Measurements from ENCODE around the gene MGLL.

MGLL gene

DNA sequence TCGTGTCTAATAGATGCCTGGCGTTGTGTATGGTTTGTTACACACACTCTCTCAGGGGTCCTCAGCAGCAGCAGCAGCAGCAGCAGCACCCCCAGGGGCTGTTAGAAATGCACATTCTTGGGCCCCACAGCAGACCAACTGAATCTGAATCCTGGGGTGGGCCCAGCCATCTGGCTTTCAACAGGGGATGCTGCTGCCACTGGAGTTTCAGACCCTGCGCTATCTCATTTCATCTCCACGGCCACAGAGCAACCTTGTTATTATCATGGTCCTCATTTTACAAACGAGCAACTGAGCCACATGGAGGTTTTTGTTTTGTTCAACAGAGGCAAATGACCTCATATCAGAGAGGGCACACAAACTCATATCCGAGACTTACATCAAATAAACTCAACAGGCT, 47.7 kb downstream of the MGLL start:
- DNase-seq (ENCODE audit: low read depth) = no peak
- TF ChIP-seq, protein P1, sequence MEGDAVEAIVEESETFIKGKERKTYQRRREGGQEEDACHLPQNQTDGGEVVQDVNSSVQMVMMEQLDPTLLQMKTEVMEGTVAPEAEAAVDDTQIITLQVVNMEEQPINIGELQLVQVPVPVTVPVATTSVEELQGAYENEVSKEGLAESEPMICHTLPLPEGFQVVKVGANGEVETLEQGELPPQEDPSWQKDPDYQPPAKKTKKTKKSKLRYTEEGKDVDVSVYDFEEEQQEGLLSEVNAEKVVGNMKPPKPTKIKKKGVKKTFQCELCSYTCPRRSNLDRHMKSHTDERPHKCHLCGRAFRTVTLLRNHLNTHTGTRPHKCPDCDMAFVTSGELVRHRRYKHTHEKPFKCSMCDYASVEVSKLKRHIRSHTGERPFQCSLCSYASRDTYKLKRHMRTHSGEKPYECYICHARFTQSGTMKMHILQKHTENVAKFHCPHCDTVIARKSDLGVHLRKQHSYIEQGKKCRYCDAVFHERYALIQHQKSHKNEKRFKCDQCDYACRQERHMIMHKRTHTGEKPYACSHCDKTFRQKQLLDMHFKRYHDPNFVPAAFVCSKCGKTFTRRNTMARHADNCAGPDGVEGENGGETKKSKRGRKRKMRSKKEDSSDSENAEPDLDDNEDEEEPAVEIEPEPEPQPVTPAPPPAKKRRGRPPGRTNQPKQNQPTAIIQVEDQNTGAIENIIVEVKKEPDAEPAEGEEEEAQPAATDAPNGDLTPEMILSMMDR (conservative IDR thresholded peaks at IDR 0.05; ENCODE audit: control insufficient read depth, insufficient read depth, low read depth, low read length) = no peak
- H3K4me3 ChIP-seq (ENCODE audit: control insufficient read depth, low read depth, low read length) = no peak overlapping the region

DNA sequence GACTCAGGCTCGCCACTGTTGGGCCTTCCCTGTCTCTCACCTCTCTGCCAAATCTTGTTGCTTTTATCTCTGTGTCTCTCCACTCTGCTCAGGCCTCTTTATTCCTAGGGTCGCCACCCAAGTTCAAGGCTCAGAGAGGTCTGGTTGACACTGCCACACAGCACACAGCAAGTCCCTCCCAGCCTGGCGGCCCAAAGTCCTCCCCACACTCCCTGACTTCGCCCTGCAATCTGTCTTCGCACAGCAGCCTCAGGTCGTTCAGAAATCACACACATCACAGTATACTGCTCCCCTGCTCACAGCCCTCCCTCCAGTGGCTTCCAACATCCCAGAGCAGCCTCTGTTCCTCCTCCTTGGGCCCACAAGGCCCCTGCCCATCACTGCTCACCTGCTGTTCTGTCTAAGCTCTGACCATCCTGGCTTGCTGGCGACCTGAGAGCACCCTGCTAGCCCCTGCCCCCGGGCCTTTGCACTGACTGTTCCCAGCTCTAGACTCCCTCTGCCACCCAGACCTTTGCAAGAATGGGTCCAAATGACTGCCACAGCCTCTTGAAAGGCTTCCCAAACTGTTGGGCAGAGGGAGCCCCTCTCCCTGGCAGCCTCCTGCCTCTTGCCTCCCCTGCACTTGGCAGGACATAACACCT, 48.4 kb downstream of the MGLL start:
- DNase-seq (ENCODE audit: low read depth) = no peak
- no peak overlapping the region for H3K4me3 ChIP-seq (ENCODE audit: control insufficient read depth, low read depth, low read length)
- TF ChIP-seq, protein P1 (conservative IDR thresholded peaks at IDR 0.05; ENCODE audit: control insufficient read depth, insufficient read depth, low read depth, low read length) = no peak

DNA sequence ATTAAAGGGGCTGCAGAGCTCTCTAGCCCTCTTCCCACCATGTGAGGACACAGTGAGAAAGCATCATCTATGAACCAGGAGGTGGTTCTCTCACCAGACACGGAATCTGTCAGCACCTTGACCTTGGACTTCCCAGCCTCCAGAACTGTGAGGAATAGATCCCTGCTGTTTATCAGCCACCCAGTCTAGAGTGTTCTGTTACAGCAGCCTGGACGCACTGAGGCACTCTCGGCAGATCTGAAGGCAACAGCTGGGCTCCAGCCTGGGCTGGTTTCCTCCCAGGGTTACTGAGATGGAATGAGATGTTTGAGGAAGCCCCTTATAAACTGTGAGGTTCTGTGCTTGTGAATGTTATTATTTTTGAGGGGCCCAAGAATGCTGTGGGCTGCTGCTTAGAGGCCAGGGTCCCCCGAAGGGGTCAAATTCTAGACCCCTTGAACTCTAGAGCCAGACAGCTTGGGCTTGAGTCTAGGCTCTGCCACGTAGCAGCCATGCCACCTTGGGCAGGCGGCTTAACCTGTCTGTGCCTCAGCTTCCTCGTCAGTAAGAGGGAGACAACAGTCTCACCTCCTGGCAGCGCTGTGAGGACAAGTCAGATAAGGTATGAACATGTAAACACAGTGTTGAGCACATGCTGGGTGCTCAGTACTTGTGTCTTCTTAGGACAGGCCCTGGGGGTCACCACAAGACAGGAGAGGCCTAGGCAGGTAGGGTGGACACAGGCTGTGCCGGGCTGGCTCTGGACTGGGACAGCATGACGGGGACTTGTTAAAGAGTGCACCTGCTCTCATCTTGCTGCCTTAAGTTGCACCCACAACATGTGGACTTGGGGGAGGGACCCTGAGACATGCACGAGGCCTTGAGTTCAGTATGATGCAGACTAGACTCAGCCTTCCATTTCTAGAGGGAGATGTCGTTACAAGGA, 49.2 kb downstream of the MGLL start:
- H3K4me3 ChIP-seq (ENCODE audit: control insufficient read depth, low read depth, low read length) = no peak overlapping the region
- DNase-seq (ENCODE audit: low read depth) = no peak

DNA sequence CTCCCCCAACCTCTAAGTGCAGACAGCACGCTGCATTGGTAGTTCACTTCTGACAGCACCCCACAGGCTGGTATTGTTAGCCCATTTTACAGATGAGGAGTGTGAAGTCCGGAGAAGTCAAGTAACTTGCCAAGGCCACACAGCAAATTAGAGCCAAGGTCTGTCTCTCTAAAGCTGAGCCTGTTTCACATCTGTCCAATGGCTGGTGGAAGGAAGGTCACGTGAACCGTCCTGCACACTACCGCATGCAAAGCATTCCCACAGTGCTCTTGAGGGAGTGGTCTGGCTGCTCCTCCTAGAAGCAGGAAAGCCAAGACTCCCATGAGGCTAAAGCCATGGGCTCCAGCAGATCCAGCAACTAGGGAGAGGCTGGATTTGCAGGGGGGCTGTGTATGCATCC, 50.0 kb downstream of the MGLL start:
- no peak for DNase-seq (ENCODE audit: low read depth)
- TF ChIP-seq, protein P1 (conservative IDR thresholded peaks at IDR 0.05; ENCODE audit: control insufficient read depth, insufficient read depth, low read depth, low read length) = no peak

More for the DNA sequence above, 49.2 kb downstream of the MGLL start:
- TF ChIP-seq, protein P1 (conservative IDR thresholded peaks at IDR 0.05; ENCODE audit: control insufficient read depth, insufficient read depth, low read depth, low read length) = no peak

DNA sequence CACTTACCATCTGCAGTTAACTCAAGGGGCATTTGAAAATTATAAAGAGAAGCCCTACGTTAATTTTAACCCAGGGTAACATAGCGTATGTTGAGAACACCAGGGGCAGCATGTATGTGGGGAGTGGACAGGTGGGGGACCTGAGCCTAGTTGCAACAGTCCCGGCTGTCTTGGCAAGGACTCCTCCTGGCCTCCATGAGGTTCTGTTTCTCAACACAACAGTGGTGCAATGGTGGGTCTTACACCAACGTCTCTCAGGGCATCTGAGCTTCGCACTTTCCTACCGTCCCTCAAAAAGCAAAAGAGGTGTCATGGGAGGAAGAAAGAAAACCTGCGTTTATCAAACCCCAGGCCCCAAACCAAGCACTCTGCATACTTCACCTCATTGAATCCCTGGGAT, 50.6 kb downstream of the MGLL start:
- no peak overlapping the region for H3K4me3 ChIP-seq (ENCODE audit: control insufficient read depth, low read depth, low read length)
- TF ChIP-seq, protein P1 (conservative IDR thresholded peaks at IDR 0.05; ENCODE audit: control insufficient read depth, insufficient read depth, low read depth, low read length) = no peak
- no peak for DNase-seq (ENCODE audit: low read depth)

More for the DNA sequence above, 50.0 kb downstream of the MGLL start:
- H3K4me3 ChIP-seq (ENCODE audit: control insufficient read depth, low read depth, low read length) = no peak overlapping the region

DNA sequence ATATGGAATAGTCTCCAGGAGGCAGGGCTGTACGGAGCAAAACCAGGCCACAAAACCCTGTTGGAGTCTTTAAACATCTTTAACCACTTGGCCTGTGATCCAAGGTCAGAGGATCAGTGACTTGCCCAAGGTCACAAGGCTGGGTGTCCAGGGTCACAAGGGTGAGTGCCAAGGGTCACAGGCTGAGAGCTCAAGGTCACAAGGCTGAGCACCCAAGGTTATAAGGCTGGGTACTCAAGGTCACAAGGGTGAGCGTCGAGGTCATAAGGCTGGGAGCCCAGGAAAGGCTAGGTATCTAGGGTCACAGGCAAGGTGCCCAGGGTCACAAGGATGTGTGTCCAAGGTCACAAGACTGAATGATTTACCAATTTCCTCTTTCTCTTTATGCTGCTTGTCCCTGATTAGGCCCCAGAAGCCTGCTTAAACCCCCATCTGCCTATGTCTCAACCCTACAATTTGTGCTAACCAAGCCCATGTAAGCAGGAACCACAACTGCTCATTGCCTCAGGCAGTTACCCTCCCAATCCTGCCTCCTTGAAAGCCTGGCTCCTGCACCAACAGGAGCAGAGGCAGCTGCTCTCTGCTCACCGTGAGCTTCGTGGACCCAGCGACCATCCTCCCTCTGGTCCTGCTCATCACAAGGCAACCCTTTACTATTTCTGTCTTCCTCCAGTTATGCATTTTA, 51.5 kb downstream of the MGLL start:
- TF ChIP-seq, protein P1 (conservative IDR thresholded peaks at IDR 0.05; ENCODE audit: control insufficient read depth, insufficient read depth, low read depth, low read length) = no peak
- no peak for DNase-seq (ENCODE audit: low read depth)
- no peak overlapping the region for H3K4me3 ChIP-seq (ENCODE audit: control insufficient read depth, low read depth, low read length)
